D721Med (cell line): ENCODE results near the gene TMEM88.

Source experiments
- DNase-seq: peaks from one replicate; pipeline ENCODE4 v3.0.0; 2011; ENCODE audit warnings: low spot score; ENCODE audit not compliant: insufficient read length
- FAIRE-seq: peaks from 2 replicates; lab custom pipeline; 2011; peaks lifted over from hg19 to GRCh38; lab: Jason Lieb, UNC
- CTCF ChIP-seq: IDR thresholded peaks from 2 replicates; pipeline ENCODE4 v1.5.1; 2012; ENCODE audit warnings: mild to moderate bottlenecking, control low read depth; ENCODE audit not compliant: insufficient read depth; ENCODE audit errors: missing control alignments

Gene TMEM88

GRCh38 chr17:7838090-7839075 is 16.5 kb upstream of the TMEM88 start:
- DNase-seq (no peak), FAIRE-seq (no peak)
- TF ChIP-seq CTCF: no peak

- no peak for DNase-seq
Measured at GRCh38 chr17:7839190-7839875, 15.5 kb upstream of the TMEM88 start.

GRCh38 chr17:7839876-7840261 is 15.0 kb upstream of the TMEM88 start:
- DNase-seq (no peak), FAIRE-seq (no peak)
- TF ChIP-seq CTCF: no peak

More at GRCh38 chr17:7839190-7839875, 15.5 kb upstream of the TMEM88 start:
- no peak for TF ChIP-seq CTCF
- FAIRE-seq: no peak

GRCh38 chr17:7840441-7840840 is 14.4 kb upstream of the TMEM88 start:
- FAIRE-seq: no peak
- TF ChIP-seq CTCF: no peak

GRCh38 chr17:7840875-7841274 is 14.0 kb upstream of the TMEM88 start:
- DNase-seq (no peak), FAIRE-seq (no peak)
- no peak for TF ChIP-seq CTCF

More at GRCh38 chr17:7840441-7840840, 14.4 kb upstream of the TMEM88 start:
- no peak for DNase-seq

- TF ChIP-seq CTCF: no peak
- FAIRE-seq (no peak), DNase-seq (no peak)
Measured at GRCh38 chr17:7841396-7841914, 13.4 kb upstream of the TMEM88 start.
